Measurements from ENCODE around the gene GBF1. TPM values are rescaled to one million over a fixed set of nuclear protein-coding genes. Genes with fewer than 3 reads are reported as not detected.

The GBF1 gene, protein sequence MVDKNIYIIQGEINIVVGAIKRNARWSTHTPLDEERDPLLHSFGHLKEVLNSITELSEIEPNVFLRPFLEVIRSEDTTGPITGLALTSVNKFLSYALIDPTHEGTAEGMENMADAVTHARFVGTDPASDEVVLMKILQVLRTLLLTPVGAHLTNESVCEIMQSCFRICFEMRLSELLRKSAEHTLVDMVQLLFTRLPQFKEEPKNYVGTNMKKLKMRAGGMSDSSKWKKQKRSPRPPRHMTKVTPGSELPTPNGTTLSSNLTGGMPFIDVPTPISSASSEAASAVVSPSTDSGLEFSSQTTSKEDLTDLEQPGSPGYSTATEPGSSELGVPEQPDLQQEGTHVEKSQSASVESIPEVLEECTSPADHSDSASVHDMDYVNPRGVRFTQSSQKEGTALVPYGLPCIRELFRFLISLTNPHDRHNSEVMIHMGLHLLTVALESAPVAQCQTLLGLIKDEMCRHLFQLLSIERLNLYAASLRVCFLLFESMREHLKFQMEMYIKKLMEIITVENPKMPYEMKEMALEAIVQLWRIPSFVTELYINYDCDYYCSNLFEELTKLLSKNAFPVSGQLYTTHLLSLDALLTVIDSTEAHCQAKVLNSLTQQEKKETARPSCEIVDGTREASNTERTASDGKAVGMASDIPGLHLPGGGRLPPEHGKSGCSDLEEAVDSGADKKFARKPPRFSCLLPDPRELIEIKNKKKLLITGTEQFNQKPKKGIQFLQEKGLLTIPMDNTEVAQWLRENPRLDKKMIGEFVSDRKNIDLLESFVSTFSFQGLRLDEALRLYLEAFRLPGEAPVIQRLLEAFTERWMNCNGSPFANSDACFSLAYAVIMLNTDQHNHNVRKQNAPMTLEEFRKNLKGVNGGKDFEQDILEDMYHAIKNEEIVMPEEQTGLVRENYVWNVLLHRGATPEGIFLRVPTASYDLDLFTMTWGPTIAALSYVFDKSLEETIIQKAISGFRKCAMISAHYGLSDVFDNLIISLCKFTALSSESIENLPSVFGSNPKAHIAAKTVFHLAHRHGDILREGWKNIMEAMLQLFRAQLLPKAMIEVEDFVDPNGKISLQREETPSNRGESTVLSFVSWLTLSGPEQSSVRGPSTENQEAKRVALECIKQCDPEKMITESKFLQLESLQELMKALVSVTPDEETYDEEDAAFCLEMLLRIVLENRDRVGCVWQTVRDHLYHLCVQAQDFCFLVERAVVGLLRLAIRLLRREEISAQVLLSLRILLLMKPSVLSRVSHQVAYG (N-terminal part only)
- total RNA-seq: 10 to 100 TPM; 32.0 to 54.7 (median 39.4) TPM

- TF ChIP-seq POLR2A (IDR thresholded peaks at IDR 0.05) (peak; percentile 89 to 92), CTCF (IDR thresholded peaks at IDR 0.05) (no peak), POLR2AphosphoS5 (IDR thresholded peaks at IDR 0.05) (peak; percentile 98), EP300 (IDR thresholded peaks at IDR 0.05) (no peak)
- Histone ChIP-seq H3K27me3 (peaks cover 6% of the 10 kb centered on the region), H3K4me3 (peak within 1 kb of the TSS; percentile 80 to 90), H3K4me1 (peaks cover 9 to 76% (median 24%) of the 10 kb centered on the region in 3 donors), H3K36me3 (no peaks in the 10 kb centered on the region), H3K27ac (peak within 1 kb of the TSS; percentile 78 to 95 (median 90)), H3K9me3 (no peaks in the 10 kb centered on the region)
- WGBS, 2 donors (ENCODE audit: low coverage in 1 of 2): 0 to 1% methylated on average over 18 to 35 of the region's 47 CpGs
- ATAC-seq: peak; percentile 96
Measured at GRCh38 chr10:102245082-102245931, at the start of gene GBF1. Gene GBF1, plus strand, starts transcription at chr10:102245532. Its CDS starts 13,407 bp downstream, at chr10:102258939.

- Histone ChIP-seq H3K4me1 (no peaks in the 10 kb centered on the region), H3K9me3 (no peaks in the 10 kb centered on the region), H3K36me3 (no peaks in the 10 kb centered on the region), H3K27ac (no peak overlapping the region), H3K4me3 (no peak overlapping the region), H3K27me3 (peaks cover 19% of the 10 kb centered on the region)
- 65% methylated on average over 2 of the region's 2 CpGs; no CpG with 5 or more reads in 1 of the 2 donors for WGBS, 2 donors (ENCODE audit: low coverage in 1 of 2)
- no peak for ATAC-seq
- TF ChIP-seq POLR2AphosphoS5 (IDR thresholded peaks at IDR 0.05): no peak
- TF ChIP-seq POLR2A (IDR thresholded peaks at IDR 0.05): no peak
- TF ChIP-seq CTCF (IDR thresholded peaks at IDR 0.05): no peak
- TF ChIP-seq EP300 (IDR thresholded peaks at IDR 0.05): no peak
Measured at GRCh38 chr10:102196893-102197292, 48.4 kb upstream of the GBF1 start.

GRCh38 chr10:102198027-102198426 lies 47.3 kb upstream of the GBF1 start:
- H3K4me1 ChIP-seq: no peaks in the 10 kb centered on the region
- H3K9me3 ChIP-seq: no peaks in the 10 kb centered on the region
- WGBS, 2 donors (ENCODE audit: low coverage in 1 of 2): 45 to 65% methylated on average over 2 of the region's 2 CpGs
- H3K27ac ChIP-seq: no peak overlapping the region
- H3K36me3 ChIP-seq: no peaks in the 10 kb centered on the region
- ATAC-seq: no peak
- TF ChIP-seq POLR2A (IDR thresholded peaks at IDR 0.05) (no peak), EP300 (IDR thresholded peaks at IDR 0.05) (no peak), CTCF (IDR thresholded peaks at IDR 0.05) (no peak), POLR2AphosphoS5 (IDR thresholded peaks at IDR 0.05) (no peak)
- no peak overlapping the region for H3K4me3 ChIP-seq
- peaks cover 19% of the 10 kb centered on the region for H3K27me3 ChIP-seq

All from gastroesophageal sphincter (tissue), 4 donors.